ENCODE data around the gene EIF5. TPM values are rescaled to one million over a fixed set of nuclear protein-coding genes. Genes with fewer than 3 reads are reported as not detected.

Gene EIF5
- total RNA-seq, 1 experiment from 2014 or later = 383 TPM

- peak overlapping the region; percentile 45; the same call in 1 of the 2 replicates for H3K27ac ChIP-seq
- DNase-seq = peak; percentile 37 to 41
- no peaks in the 10 kb centered on the region for H3K4me1 ChIP-seq
- H3K9me3 ChIP-seq (replicated peaks) = peaks cover 2% of the 10 kb centered on the region
- peak overlapping the region; percentile 77 for H3K4me3 ChIP-seq
- no peaks in the 10 kb centered on the region for H3K27me3 ChIP-seq
- H3K36me3 ChIP-seq = no peaks in the 10 kb centered on the region
These were observed 52.1 kb downstream of the EIF5 start for GRCh38 chr14:103385929-103386712.

GRCh38 chr14:103386713-103387329 is 52.8 kb downstream of the EIF5 start:
- Histone ChIP-seq H3K27ac (no peak overlapping the region), H3K4me3 (peak overlapping the region; percentile 77), H3K4me1 (no peaks in the 10 kb centered on the region), H3K9me3 (replicated peaks) (no peaks in the 10 kb centered on the region), H3K36me3 (no peaks in the 10 kb centered on the region), H3K27me3 (no peaks in the 10 kb centered on the region)
- no peak for DNase-seq

- Histone ChIP-seq H3K36me3 (no peaks in the 10 kb centered on the region), H3K27ac (no peak overlapping the region), H3K4me3 (no peak overlapping the region), H3K9me3 (replicated peaks) (no peaks in the 10 kb centered on the region), H3K27me3 (no peaks in the 10 kb centered on the region), H3K4me1 (no peaks in the 10 kb centered on the region)
- DNase-seq = no peak
These were observed 54.6 kb downstream of the EIF5 start for GRCh38 chr14:103388664-103389063.

- Histone ChIP-seq H3K36me3 (no peaks in the 10 kb centered on the region), H3K9me3 (replicated peaks) (no peaks in the 10 kb centered on the region), H3K27me3 (no peaks in the 10 kb centered on the region), H3K4me1 (no peaks in the 10 kb centered on the region), H3K27ac (no peak overlapping the region), H3K4me3 (no peak overlapping the region)
- no peak for DNase-seq
These were observed 56.6 kb downstream of the EIF5 start for GRCh38 chr14:103390605-103391004.

GRCh38 chr14:103391048-103391447 is 57.0 kb downstream of the EIF5 start:
- no peak overlapping the region for H3K27ac ChIP-seq
- H3K4me3 ChIP-seq = no peak overlapping the region
- no peaks in the 10 kb centered on the region for H3K27me3 ChIP-seq
- no peaks in the 10 kb centered on the region for H3K9me3 ChIP-seq (replicated peaks)
- DNase-seq = peak; percentile 59 to 66
- no peaks in the 10 kb centered on the region for H3K36me3 ChIP-seq
- no peaks in the 10 kb centered on the region for H3K4me1 ChIP-seq

GRCh38 chr14:103392106-103392505 is 58.1 kb downstream of the EIF5 start:
- Histone ChIP-seq H3K36me3 (no peaks in the 10 kb centered on the region), H3K27me3 (no peaks in the 10 kb centered on the region), H3K4me1 (no peaks in the 10 kb centered on the region), H3K9me3 (replicated peaks) (no peaks in the 10 kb centered on the region), H3K27ac (no peak overlapping the region), H3K4me3 (no peak overlapping the region)
- DNase-seq = no peak

- Histone ChIP-seq H3K4me3 (no peak overlapping the region), H3K9me3 (replicated peaks) (no peaks in the 10 kb centered on the region), H3K36me3 (no peaks in the 10 kb centered on the region), H3K27me3 (no peaks in the 10 kb centered on the region), H3K27ac (no peak overlapping the region), H3K4me1 (no peaks in the 10 kb centered on the region)
- no peak for DNase-seq
These were observed 58.5 kb downstream of the EIF5 start for GRCh38 chr14:103392572-103392971.

GRCh38 chr14:103393070-103393469 is 59.0 kb downstream of the EIF5 start:
- DNase-seq = no peak
- no peak overlapping the region for H3K4me3 ChIP-seq
- H3K36me3 ChIP-seq = no peaks in the 10 kb centered on the region
- no peak overlapping the region for H3K27ac ChIP-seq
- no peaks in the 10 kb centered on the region for H3K9me3 ChIP-seq (replicated peaks)
- no peaks in the 10 kb centered on the region for H3K4me1 ChIP-seq
- H3K27me3 ChIP-seq = no peaks in the 10 kb centered on the region

GRCh38 chr14:103393676-103394626 is 59.9 kb downstream of the EIF5 start:
- H3K4me1 ChIP-seq = no peaks in the 10 kb centered on the region
- peak in 1 of 2 experiments; percentile 54 for DNase-seq

More at GRCh38 chr14:103393676-103394626, 59.9 kb downstream of the EIF5 start:
- Histone ChIP-seq H3K27ac (no peak overlapping the region), H3K27me3 (no peaks in the 10 kb centered on the region), H3K9me3 (replicated peaks) (no peaks in the 10 kb centered on the region), H3K36me3 (no peaks in the 10 kb centered on the region), H3K4me3 (no peak overlapping the region)

Other genes starting within 250 kb of the EIF5 start
- gene EXOC3L4, start 239.5 kb upstream of the EIF5 start, total RNA-seq (2014; rRNA removed; shearing (Covaris generic)) = not detected in 2 replicates
- gene TNFAIP2, start 210.8 kb upstream of the EIF5 start, total RNA-seq (2014; rRNA removed; shearing (Covaris generic)) = 4.6 and 5.9 TPM in 2 replicates
- gene MARK3, start 51.2 kb downstream of the EIF5 start, total RNA-seq (2014; rRNA removed; shearing (Covaris generic)) = 74.3 and 83.9 TPM in 2 replicates
- gene CKB, start 188.6 kb downstream of the EIF5 start, total RNA-seq (2014; rRNA removed; shearing (Covaris generic)) = 66.4 and 84.4 TPM in 2 replicates
- gene TRMT61A, start 195.0 kb downstream of the EIF5 start, total RNA-seq (2014; rRNA removed; shearing (Covaris generic)) = 18.1 and 18.7 TPM in 2 replicates
- gene BAG5, start 228.4 kb downstream of the EIF5 start, total RNA-seq (2014; rRNA removed; shearing (Covaris generic)) = 43.7 and 45.9 TPM in 2 replicates
- gene COA8, start 228.7 kb downstream of the EIF5 start, total RNA-seq (2014; rRNA removed; shearing (Covaris generic)) = 43.0 and 47.2 TPM in 2 replicates